ENCODE measurements around the gene CRISPLD2.

CRISPLD2 gene, protein sequence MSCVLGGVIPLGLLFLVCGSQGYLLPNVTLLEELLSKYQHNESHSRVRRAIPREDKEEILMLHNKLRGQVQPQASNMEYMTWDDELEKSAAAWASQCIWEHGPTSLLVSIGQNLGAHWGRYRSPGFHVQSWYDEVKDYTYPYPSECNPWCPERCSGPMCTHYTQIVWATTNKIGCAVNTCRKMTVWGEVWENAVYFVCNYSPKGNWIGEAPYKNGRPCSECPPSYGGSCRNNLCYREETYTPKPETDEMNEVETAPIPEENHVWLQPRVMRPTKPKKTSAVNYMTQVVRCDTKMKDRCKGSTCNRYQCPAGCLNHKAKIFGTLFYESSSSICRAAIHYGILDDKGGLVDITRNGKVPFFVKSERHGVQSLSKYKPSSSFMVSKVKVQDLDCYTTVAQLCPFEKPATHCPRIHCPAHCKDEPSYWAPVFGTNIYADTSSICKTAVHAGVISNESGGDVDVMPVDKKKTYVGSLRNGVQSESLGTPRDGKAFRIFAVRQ

DNA sequence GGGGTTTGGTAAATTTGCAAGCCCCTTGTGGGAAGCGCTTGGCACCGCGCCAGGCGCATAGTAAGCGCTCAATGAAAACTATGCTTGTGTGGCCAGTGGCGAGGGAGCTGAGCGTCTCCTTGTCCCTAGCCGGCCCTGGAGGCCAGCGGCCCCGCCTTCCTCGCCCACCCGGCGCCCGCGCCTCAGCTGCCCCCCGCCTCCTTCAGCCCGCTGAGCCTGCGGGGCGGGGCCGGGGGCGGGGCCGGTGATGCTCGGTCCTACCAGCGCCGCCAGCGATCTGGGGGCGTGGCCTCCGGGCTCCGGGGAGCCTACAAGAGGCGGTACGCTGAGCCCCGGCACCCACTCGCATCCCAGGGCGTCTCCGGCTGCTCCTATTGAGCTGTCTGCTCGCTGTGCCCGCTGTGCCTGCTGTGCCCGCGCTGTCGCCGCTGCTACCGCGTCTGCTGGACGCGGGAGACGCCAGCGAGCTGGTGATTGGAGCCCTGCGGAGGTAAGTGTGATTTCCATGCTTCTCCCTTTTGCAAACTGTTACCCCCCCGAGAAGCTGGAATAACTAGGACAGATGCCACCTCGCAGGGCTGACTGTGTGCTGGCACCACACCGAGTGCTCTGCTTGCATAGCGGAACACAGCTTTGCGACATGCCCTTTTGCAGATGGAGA is at the start of gene CRISPLD2:
Gene CRISPLD2, plus strand, starts transcription at position 342 of the 661 bp plus-strand sequence. CDS start 18,511 bp downstream, outside the sequence.
- H3K4me3 ChIP-seq (ENCODE audit: low read depth, low read length): no peak within 1 kb of the TSS
- TF ChIP-seq, protein P1, sequence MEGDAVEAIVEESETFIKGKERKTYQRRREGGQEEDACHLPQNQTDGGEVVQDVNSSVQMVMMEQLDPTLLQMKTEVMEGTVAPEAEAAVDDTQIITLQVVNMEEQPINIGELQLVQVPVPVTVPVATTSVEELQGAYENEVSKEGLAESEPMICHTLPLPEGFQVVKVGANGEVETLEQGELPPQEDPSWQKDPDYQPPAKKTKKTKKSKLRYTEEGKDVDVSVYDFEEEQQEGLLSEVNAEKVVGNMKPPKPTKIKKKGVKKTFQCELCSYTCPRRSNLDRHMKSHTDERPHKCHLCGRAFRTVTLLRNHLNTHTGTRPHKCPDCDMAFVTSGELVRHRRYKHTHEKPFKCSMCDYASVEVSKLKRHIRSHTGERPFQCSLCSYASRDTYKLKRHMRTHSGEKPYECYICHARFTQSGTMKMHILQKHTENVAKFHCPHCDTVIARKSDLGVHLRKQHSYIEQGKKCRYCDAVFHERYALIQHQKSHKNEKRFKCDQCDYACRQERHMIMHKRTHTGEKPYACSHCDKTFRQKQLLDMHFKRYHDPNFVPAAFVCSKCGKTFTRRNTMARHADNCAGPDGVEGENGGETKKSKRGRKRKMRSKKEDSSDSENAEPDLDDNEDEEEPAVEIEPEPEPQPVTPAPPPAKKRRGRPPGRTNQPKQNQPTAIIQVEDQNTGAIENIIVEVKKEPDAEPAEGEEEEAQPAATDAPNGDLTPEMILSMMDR (IDR thresholded peaks at IDR 0.05; ENCODE audit: borderline replicate concordance, insufficient read depth, low read depth, low read length): no peak

DNA sequence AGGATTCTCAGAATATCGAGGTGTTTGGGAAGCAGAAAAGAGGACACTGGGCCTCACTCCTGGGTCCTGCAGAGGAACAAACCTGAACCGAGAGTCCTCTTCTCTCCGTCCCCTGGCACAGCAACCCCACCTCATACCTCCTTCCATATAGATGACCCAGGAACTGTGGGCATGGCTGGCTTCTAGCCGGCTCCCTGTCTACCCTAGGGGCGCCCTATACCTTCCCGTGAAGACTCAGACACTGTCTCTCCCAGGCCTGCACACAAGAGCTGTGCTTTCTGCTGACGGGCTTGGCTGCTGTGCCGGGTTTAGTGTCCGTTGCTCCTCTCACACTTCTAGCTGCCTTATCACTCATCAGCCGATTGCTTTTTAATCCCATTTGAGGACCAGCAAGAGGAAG is 46.5 kb upstream of the CRISPLD2 start:
- no peak overlapping the region for H3K4me3 ChIP-seq (ENCODE audit: low read depth, low read length)

DNA sequence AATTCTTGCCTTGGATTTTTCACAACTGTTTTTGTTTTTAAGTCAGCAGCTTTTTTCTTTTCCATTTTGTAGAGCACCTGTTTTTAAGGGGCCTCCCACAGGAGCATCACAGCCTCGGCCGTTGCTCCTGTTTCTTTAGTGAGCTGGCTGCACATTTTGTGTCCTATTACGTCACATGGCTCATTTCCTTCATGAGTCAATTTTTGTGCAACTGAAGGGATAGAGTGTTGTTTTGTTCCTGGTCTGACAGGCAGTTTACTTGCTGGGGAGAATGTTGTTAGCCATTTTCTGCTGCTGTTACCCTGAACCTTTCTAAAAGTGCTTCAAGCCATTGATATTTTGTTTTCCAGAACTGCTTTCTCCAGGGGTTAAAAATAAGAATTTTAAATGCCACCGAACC is 45.0 kb upstream of the CRISPLD2 start:
- H3K4me3 ChIP-seq (ENCODE audit: low read depth, low read length): no peak overlapping the region
- TF ChIP-seq, protein P1 (IDR thresholded peaks at IDR 0.05; ENCODE audit: borderline replicate concordance, insufficient read depth, low read depth, low read length): no peak

More for the DNA sequence above, 46.5 kb upstream of the CRISPLD2 start:
- TF ChIP-seq, protein P1 (IDR thresholded peaks at IDR 0.05; ENCODE audit: borderline replicate concordance, insufficient read depth, low read depth, low read length): no peak

DNA sequence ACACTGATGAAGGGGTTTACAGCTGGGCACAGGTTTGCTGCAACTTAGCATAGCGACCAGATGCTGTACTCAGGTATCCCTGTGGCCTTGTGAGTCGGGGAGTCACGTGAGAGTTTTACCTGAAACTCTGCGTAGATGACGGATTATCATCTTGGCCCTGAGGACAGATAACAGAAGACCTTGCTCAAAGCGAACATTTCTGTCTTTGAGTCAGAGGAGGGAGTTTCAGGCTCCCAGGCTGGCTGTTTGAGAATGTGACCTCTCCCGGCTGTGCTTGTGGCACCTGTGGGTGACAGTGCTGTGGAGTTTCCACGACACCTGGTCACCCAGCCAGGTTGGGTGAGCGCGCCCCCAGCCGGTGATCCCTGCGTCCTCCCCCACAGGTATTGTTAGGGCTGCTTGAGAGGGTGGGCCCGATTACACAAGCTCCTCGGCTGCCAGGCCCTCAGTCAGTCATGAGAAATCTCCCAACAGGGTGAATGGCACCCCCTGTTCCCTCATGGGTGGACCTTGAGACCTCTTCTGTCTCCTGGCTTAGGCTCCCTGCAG is 44.4 kb upstream of the CRISPLD2 start:
- TF ChIP-seq, protein P1 (IDR thresholded peaks at IDR 0.05; ENCODE audit: borderline replicate concordance, insufficient read depth, low read depth, low read length): no peak
- H3K4me3 ChIP-seq (ENCODE audit: low read depth, low read length): no peak overlapping the region

DNA sequence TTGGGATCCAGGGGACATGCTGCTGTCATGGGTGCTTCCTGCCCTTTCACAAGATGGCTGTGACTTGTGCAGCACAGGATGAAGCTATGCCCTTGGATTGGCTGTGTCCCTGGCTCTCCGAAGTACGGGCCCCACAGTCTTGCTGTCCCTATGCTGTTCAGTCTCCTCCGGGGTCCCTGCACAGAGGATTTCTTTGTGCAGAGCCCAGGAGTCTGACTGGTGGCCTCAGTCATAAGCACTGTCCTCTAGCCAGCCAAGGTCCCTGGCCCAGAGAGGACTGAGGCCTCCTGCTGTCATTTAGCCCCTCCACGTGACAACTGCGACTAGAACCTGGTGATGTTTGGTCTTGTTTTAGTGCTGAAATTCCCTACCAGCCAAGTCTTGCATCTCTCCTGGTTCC is 42.4 kb upstream of the CRISPLD2 start:
- TF ChIP-seq, protein P1 (IDR thresholded peaks at IDR 0.05; ENCODE audit: borderline replicate concordance, insufficient read depth, low read depth, low read length): no peak
- no peak overlapping the region for H3K4me3 ChIP-seq (ENCODE audit: low read depth, low read length)

DNA sequence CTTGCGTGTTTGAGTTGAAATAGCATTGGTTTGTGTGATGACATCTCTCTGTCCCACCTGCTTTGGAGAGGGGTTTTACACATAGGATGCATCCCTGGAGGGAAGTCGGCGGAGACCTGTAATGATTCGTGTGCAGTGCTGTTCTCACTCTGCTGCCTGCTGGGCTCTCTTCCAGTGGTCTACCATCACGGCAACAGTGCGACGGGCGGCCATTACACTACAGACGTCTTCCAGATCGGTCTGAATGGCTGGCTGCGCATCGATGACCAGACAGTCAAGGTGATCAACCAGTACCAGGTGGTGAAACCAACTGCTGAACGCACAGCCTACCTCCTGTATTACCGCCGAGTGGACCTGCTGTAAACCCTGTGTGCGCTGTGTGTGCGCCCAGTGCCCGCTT is 41.1 kb upstream of the CRISPLD2 start:
- TF ChIP-seq, protein P1 (IDR thresholded peaks at IDR 0.05; ENCODE audit: borderline replicate concordance, insufficient read depth, low read depth, low read length): no peak
- no peak overlapping the region for H3K4me3 ChIP-seq (ENCODE audit: low read depth, low read length)

All from GM12875 (cell line).